ENCODE results near the gene ZNF75A.
"Not testable (repeated sequence)": the region's sequence is repeated elsewhere in the genome, so short reads cannot be mapped to it uniquely, and the experiment has no call there.

The ZNF75A gene

GRCh38 chr16:3305109-3306068 is at the start of gene ZNF75A, which contains the start of gene TIGD7:
Gene ZNF75A, plus strand, starts transcription at chr16:3305497. Its CDS starts 2,932 bp downstream, at chr16:3308429.
Gene TIGD7, minus strand, starts transcription at chr16:3305430. Its CDS starts 4,816 bp downstream, at chr16:3300614.
- peak; percentile 45 for DNase-seq

- no peak for DNase-seq
These were observed 49.0 kb upstream of the ZNF75A start, which contains the start of gene MEFV for GRCh38 chr16:3256146-3256865. Gene MEFV, minus strand, starts transcription at chr16:3256633. Its CDS starts 46 bp downstream, at chr16:3256587.

GRCh38 chr16:3256866-3257465 is 48.3 kb upstream of the ZNF75A start:
- no peak for DNase-seq

GRCh38 chr16:3259836-3260235 is 45.5 kb upstream of the ZNF75A start:
- DNase-seq: no peak

GRCh38 chr16:3262517-3262916 is 42.8 kb upstream of the ZNF75A start:
- no peak for DNase-seq

- DNase-seq: peak; percentile 92
These were observed 40.9 kb upstream of the ZNF75A start for GRCh38 chr16:3264137-3265036.

GRCh38 chr16:3266873-3267537 is 38.3 kb upstream of the ZNF75A start:
- no peak for DNase-seq

- no peak for DNase-seq
These were observed 37.0 kb upstream of the ZNF75A start for GRCh38 chr16:3268294-3268693.

- not testable (repeated sequence) for DNase-seq
These were observed 34.6 kb upstream of the ZNF75A start for GRCh38 chr16:3270718-3271117.

- DNase-seq: not testable (repeated sequence)
These were observed 34.0 kb upstream of the ZNF75A start for GRCh38 chr16:3271281-3271680.

GRCh38 chr16:3274490-3274889 is 30.8 kb upstream of the ZNF75A start:
- DNase-seq: no peak

- no peak for DNase-seq
These were observed 30.4 kb upstream of the ZNF75A start for GRCh38 chr16:3274947-3275346.

- no peak for DNase-seq
These were observed 28.6 kb upstream of the ZNF75A start for GRCh38 chr16:3276679-3277078.

GRCh38 chr16:3281222-3281820 is 24.0 kb upstream of the ZNF75A start:
- DNase-seq: no peak

- no peak for DNase-seq
These were observed 23.1 kb upstream of the ZNF75A start for GRCh38 chr16:3282103-3282729.

- peak; percentile 88 for DNase-seq
These were observed 22.4 kb upstream of the ZNF75A start, which contains the start of gene ZNF263 for GRCh38 chr16:3282730-3283542. Gene ZNF263, plus strand, starts transcription at chr16:3283491. Its CDS starts 328 bp downstream, at chr16:3283819.

GRCh38 chr16:3283543-3284447 is 21.5 kb upstream of the ZNF75A start:
- no peak for DNase-seq

GRCh38 chr16:3285131-3285530 is 20.2 kb upstream of the ZNF75A start:
- DNase-seq: no peak

Measured in NCI-H2081 treated with DMSO at 0.1 percent for 48 hours (cell line).